ENCODE data around the gene MEIKIN. TPM values are rescaled to one million over a fixed set of nuclear protein-coding genes. Genes with fewer than 3 reads are reported as not detected.

The MEIKIN gene
- total RNA-seq, 1 experiment from 2014 or later, result not detected

GRCh38 chr5:131821221-131821620, 124.2 kb downstream of the MEIKIN start:
- intact Hi-C loops (cut with micrococcal nuclease; ENCODE audit: unreplicated experiment) (no loop called here), in situ Hi-C loops (cut with HindIII; ENCODE audit: low pct_unique_long_range_greater_than_20kb, low sequenced_read_pairs) (no loop called here)
- Histone ChIP-seq H3K36me3 (ENCODE audit: control insufficient read depth, insufficient read depth, low read length) (no peaks in the 10 kb centered on the region), H3K27ac (ENCODE audit: low read length) (no peak overlapping the region), H3K9me3 (ENCODE audit: control insufficient read depth, insufficient read depth, low read depth, low read length) (no peaks in the 10 kb centered on the region; the same call in 1 of the 2 replicates), H3K27me3 (ENCODE audit: control insufficient read depth, insufficient read depth, low read length) (no peaks in the 10 kb centered on the region), H3K4me3 (ENCODE audit: low read depth in 2 of 2, low read length in 2 of 2) (no peak overlapping the region), H3K4me1 (ENCODE audit: control insufficient read depth, insufficient read depth, low read length) (no peaks in the 10 kb centered on the region)
- DNase-seq (ENCODE audit: low read depth, low spot score) (no peak), ATAC-seq (no peak)
- ChIA-PET POLR2A (interaction anchor here (0.6 to 0.7 kb wide), 3 partner anchors 19 to 159 kb away, joined by 10 to 11 read pairs (median 10); no protein-coding TSS in a partner anchor), CTCF (interaction anchor here (0.6 to 0.7 kb wide), 2 partner anchors 13 to 187 kb away, joined by 6 to 9 read pairs; no protein-coding TSS in a partner anchor)
- TF ChIP-seq CTCF (IDR thresholded peaks at IDR 0.05) (no peak), REST (IDR thresholded peaks at IDR 0.05; ENCODE audit: insufficient read depth in 1 of 2, low read depth in 2 of 2, low read length in 1 of 2) (no peak), SIN3A (IDR thresholded peaks at IDR 0.05; ENCODE audit: borderline replicate concordance, insufficient read depth, low read depth, low read length) (no peak), POLR2AphosphoS5 (IDR thresholded peaks at IDR 0.05; ENCODE audit: low read depth, low read length) (no peak), TCF7L2 (IDR thresholded peaks at IDR 0.05; ENCODE audit: low read depth, low read length) (no peak)
- no TSS peak for BruUV-seq (replicated peaks)

GRCh38 chr5:131818001-131818724, 127.3 kb downstream of the MEIKIN start:
- DNase-seq (ENCODE audit: low read depth, low spot score), result no peak
- ATAC-seq, result no peak
- TF ChIP-seq TCF7L2 (IDR thresholded peaks at IDR 0.05; ENCODE audit: low read depth, low read length) (no peak), CTCF (IDR thresholded peaks at IDR 0.05) (no peak)
- no peak overlapping the region for H3K27ac ChIP-seq (ENCODE audit: low read length)
- no TSS peak for BruUV-seq (replicated peaks)
- ChIA-PET CTCF (no interaction called here), POLR2A (no interaction called here)
- H3K36me3 ChIP-seq (ENCODE audit: control insufficient read depth, insufficient read depth, low read length), result no peaks in the 10 kb centered on the region
- intact Hi-C loops (cut with micrococcal nuclease; ENCODE audit: unreplicated experiment) (no loop called here), in situ Hi-C loops (cut with HindIII; ENCODE audit: low pct_unique_long_range_greater_than_20kb, low sequenced_read_pairs) (no loop called here)
- no peaks in the 10 kb centered on the region; the same call in 1 of the 2 replicates for H3K4me1 ChIP-seq (ENCODE audit: control insufficient read depth, insufficient read depth, low read length)
- no peaks in the 10 kb centered on the region for H3K27me3 ChIP-seq (ENCODE audit: control insufficient read depth, insufficient read depth, low read length)
- no peak overlapping the region for H3K4me3 ChIP-seq (ENCODE audit: low read depth in 2 of 2, low read length in 2 of 2)
- H3K9me3 ChIP-seq (ENCODE audit: control insufficient read depth, insufficient read depth, low read depth, low read length), result no peaks in the 10 kb centered on the region

Measured in Panc1 (cell line).